Inflammatory macrophage treated with lipopolysaccharide for 4 hours (primary cell): ENCODE data around the gene MST1R.

ENCODE experiments used
- DNase-seq: peaks from one replicate; pipeline ENCODE4 v3.0.0-alpha.2; 2020

MST1R gene

DNA sequence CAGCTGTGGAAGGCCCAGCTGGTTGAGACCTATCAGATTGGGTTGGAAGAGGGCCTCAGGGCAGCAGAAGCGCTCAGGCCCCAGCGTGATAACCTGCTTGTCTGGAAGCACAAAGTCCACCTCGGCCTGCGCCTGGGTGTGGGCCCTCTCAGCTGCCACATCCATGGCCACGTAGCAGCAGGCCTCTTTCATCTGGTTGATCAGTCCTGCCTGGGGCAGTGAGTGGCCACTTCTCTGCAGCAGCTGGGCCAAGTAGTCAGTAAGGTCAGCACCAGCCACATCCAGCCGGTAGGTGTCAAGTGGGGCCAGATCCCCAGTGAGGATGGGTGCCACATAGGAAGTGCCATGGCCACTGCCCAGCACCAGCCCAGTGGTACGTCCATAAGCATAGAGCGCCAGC lies 30.1 kb downstream of the MST1R start:
- DNase-seq: no peak

DNA sequence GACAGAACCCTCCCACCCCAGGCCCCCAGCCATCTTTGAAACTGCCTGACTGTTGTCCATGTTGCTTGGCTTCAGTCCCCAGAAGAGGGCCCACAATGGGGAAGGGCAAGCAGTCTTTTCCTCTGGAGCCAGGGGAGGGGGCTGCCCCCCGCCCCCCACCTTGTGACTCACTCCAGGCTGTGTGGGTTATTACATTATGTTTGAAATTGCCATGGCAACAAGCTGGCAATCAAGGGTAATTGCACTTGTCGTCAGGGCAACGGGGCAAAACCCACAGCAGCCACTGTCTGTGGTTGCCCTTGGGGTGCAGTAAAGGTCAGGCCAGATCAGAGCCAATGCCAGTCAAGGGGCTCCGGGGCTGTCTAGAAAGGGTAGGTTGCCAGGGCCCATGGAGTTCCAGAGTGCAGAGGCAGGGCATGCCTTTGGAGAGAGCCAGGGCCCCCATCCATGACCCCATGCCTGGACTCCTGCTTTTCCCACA lies 30.8 kb downstream of the MST1R start:
- DNase-seq: no peak

DNA sequence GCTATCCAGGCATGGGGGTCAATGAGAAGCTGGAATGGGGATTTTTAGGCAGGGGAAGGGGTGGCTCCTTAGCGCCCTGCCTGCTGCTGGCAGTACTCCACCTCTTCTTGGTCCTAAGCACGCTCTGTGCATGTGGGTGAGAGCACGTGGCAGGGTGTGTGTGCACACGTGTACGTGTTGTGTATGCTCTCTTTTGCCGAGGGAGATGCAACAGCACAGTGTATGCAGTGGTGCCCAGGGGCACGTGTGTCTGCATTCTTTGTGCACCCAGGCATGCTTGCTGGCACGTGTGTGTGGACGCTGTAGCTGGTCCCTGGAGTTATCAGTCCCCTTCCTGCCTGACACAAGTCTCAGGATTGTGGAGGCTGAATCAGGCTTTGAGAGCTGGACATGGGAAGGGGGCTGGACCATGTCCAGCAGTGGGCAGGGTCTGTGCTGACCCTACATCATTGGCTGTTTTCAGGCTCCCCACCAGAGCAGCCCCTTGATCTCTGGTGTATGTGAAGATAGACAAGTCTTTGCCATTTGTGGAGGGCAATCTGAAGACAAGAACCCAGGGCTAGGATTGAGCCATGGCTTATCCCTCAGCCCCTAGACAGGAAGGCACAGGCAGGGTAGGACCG lies 32.0 kb downstream of the MST1R start:
- no peak for DNase-seq

GRCh38 chr3:49869525-49870126 lies 34.0 kb downstream of the MST1R start, which contains the start of gene CAMKV:
Gene CAMKV, minus strand, starts transcription at chr3:49869906. Its CDS starts 7,518 bp downstream, at chr3:49862388.
- no peak for DNase-seq

DNA sequence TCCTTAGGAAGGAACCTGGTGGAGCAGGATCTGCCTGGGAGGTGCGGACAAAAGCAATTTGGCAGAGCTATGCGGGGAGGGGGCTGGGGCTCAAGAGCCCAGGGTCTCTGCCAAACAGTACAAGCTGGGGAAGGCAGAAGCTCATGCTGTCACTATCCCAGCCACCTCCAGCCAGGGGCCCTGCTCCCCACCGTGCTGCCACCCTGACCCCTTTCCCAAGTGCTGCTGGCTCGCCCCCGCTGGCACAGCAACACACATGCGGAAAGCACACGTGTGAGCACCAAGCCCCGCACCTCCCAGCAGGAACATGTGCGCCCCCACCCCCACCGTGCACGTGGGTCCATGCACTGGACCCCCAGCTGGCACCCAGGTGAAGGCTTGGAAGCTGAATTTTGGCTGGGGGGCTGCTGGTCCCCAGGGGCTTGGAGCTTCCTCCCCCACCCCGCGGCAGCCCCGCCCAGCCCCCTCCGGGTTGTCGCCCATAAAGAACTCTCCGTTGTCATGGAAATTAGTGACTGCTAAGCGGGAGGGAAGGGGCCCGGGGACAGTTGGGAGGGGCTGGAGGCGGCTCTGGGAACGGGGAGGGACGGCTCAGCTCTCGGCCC lies 34.7 kb downstream of the MST1R start:
- DNase-seq: no peak

DNA sequence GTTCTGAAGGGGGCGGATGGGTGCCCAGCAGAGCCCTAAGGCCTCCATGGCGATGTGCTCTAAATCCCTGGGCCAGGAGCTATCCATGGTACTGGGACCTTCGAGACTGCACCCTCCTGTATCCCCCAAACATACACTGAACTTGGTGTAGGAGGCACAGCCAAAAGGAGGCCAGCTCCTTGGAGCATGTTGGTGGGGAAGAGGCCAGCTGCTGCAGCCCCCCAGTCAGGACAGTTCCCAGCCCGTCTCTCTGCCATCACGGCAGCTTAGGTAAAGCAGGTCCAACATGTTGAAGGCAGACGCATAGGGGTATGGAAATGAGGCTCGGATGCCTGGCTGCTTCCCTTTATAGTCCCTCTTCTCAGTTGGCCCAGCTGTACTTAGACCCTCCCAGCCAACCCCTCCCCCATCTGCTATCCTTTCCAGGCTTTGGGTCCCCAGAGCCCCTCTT lies 35.8 kb downstream of the MST1R start:
- no peak for DNase-seq

GRCh38 chr3:49867400-49867799 lies 36.3 kb downstream of the MST1R start:
- DNase-seq: no peak

DNA sequence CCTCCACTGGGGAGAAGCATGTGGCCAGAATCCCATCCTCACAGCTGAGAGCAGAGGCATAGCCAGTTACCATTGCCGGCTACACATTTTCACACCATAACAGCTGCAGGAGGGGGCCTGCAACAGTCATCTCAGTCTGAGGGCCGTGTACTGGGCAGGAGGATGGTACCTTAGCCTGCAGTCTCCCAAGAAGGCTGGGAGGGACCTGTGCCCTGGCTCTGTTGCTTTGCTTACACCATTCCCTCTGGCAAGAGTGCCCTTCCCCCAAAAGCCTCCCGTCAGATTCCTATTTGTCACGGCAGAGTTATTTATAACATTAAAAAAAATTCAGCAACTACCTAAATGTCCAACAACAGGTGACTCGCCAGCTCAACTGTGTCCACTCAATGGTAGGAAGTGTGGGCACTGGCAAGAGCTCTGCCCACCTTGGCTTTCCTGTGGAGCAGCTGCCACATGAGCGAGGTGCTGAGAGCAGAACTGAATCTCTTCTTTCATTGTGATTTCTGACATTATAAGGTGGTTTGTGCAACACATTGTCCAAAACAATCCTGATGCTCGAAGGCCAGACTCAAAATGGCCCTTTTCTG lies 38.4 kb downstream of the MST1R start:
- no peak for DNase-seq

- DNase-seq: no peak
Measured at GRCh38 chr3:49864505-49864904, 39.2 kb downstream of the MST1R start.

DNA sequence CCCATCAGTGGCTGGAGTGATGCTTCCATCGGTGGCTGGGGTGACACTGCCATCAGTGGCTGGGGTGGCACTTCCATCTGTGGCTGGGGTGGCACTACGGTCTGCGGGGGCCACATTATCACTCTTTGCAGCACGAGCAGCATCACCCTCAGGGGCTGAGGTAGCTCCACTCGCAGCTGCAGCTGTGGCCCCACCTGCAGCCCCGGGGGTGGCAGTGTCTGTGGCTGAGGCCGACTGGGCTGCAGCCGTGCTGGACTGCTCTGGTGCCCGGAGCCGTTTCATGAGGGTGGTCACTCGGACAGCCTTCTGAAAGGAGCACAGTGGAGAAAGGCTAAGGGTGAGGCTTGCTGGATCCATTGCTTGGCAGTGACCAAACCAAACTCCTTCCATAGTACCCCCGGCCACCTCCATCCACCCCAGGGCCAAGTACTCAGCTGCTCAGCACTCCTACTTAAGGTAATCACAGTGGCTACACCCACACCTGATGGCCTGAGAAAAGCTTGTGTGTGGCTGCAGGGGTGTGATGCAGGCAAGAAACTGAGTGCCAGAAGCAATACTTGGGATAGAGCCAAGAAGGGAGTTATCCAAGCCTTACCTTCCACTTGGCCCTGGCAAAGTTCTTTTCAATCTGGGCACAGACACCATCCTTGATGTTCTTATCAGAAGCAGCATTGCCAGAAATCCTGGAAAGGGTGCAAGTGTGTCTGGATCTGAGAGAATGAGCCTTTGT lies 43.9 kb downstream of the MST1R start:
- no peak for DNase-seq

GRCh38 chr3:49856181-49857005 lies 47.3 kb downstream of the MST1R start, which contains the start of gene TRAIP:
Gene TRAIP, minus strand, starts transcription at chr3:49856564. Its CDS starts 111 bp downstream, at chr3:49856453.
- peak; percentile 94 for DNase-seq

DNA sequence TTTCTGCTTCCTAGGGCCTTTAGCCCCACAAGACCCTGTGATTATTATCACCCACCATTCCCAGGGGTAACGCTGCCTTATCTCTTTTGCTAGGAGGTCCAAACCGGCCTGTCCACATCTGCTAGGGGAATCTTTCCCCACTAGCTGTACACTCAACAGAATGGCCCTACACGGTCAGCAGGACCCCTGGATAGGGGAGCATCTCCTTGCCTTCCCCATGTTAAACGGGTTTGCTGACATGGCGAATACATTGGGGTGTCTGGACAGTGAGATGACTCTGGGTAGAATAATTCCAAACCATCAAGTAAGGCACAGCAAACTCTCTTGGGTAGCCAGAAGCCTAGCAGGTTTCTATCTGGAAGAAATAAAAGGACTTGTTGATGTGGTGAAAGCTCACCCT lies 48.0 kb downstream of the MST1R start:
- no peak for DNase-seq

GRCh38 chr3:49845694-49846093 lies 58.0 kb downstream of the MST1R start:
- no peak for DNase-seq

- DNase-seq: no peak
Measured at GRCh38 chr3:49844464-49845183, 59.0 kb downstream of the MST1R start.

DNA sequence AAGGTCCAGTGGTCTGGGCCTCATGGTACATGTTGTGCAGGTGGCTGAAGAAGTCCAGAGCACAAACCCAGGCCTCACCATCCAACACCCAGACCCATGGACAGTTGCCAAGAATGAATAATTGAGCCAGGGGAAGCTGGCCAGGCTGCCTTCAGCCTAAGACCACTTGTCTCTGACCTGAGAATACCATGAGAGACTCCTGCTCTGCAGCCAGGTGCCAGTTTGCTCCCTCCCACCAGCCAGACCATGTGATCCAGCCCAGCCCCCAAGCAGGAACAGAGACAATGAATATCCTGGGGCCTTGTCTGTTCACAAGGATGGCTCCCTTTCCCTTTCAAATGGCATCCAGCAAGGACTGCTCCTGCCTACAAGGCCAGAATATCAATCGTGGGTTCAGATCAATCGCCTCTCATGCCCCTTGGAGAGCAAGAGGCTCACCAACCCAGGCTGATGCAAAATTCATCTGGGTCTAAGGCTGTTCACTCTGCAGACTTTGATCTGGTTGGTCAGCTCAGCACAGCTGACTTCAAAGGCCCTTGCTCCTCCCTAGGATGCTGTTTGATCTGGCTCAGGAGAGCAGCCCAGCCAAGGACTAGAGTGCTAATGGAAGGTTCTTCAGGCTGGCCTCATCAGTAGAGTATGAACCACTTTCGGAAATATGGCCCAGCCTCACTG lies 60.7 kb downstream of the MST1R start:
- no peak for DNase-seq

GRCh38 chr3:49841806-49842205 lies 61.9 kb downstream of the MST1R start:
- DNase-seq: no peak

DNA sequence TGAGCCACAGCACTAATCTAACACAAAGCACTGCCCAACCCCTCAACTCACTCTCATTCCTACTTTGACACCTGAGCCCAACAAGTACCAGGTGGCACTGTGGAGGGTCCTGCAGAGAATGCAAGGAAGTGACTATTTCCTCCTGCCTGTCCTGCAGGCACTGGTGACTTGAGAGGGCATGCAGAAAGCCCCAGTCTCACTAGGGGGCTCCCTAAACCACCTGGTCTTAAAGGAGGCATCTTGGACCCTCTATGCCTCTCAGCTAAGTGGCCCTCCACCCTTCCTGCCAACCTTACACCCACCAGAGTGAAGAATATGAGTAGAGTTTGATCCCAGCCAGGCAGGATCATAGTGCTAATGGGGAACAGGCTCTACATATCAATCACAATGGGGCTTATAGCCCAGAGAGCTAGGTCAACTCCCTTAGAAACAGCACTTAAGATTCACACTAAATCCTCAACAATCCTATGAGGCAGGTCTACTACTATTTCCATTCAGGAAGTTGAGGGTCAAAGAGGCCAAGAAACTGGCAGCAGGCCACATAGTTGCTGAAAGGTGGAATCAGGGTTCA lies 62.5 kb downstream of the MST1R start:
- DNase-seq: no peak

GRCh38 chr3:49840388-49840787 lies 63.3 kb downstream of the MST1R start:
- no peak for DNase-seq

- DNase-seq: peak; percentile 79
Measured at GRCh38 chr3:49839193-49839809, 64.4 kb downstream of the MST1R start.
